ENCODE measurements around the gene PDCD1.
A peak's percentile ranks its signal among the peaks of the same experiment; 100 is the strongest.
"Not testable (repeated sequence)": the region's sequence is repeated elsewhere in the genome, so short reads cannot be mapped to it uniquely, and the experiment has no call there.

PDCD1 gene

DNA sequence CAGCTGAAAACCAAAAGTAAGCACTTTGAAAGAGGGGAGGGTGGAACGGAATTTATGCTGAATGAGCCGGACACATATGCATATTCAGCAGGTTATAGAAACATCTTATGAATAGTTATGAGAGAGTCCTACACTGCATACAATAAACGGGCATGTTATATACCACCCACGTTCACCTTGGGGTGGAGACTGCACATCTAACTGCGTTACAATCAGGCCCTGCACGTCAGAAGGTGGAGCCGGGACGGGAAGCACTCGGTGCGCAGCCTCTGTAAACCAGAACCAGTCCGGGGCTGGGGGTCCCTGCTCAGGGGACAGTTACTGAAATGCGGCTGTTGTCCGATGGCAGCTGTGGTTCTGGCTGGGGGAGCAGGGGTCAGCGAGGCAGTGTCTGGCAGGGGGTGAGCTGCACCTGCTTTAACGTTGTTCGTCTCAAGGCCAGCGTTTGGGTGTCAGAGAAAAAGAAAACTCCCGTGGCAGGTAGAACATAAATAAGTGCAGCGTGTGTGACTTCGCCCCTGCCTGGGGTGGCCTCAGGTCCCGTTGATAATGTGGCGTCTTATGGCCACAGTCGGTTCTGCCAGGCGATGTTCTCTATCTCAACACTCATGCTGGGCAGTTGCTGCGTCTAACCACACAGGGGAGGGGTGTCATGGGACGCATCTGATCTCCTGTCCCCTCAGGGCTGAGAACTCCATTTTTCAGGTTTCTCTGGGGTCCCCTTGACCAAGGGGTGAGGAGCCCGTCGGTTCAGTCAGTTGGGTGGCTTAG lies 24.8 kb downstream of the PDCD1 start:
- DNase-seq (ENCODE audit: low read depth) = not testable (repeated sequence)

DNA sequence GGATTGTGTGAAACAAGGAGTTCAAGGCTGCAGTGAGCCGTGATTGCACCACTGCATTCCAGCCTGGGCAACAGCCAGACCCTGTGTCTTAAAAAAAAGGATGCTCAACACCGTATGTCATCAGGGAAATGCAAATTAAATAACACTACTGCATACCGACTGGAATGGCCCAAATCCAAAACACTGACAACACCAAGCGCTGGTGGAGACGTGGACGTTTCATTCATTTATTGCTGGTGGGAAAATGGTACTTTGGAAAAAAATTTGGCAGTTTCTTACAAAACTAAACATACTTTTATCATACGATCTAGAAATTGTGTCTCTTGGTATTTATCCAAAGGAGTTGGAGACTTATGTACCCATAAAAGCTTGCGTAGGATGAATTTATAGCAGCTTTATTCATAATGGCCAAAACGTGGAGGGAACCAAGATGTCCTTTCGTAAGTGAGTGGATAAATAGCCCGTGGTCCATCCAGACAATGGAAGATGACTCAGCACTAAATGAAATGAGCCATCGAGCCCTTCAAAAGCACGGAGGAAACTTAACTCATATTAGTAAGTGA lies 25.5 kb downstream of the PDCD1 start:
- DNase-seq (ENCODE audit: low read depth) = peak; percentile 6

DNA sequence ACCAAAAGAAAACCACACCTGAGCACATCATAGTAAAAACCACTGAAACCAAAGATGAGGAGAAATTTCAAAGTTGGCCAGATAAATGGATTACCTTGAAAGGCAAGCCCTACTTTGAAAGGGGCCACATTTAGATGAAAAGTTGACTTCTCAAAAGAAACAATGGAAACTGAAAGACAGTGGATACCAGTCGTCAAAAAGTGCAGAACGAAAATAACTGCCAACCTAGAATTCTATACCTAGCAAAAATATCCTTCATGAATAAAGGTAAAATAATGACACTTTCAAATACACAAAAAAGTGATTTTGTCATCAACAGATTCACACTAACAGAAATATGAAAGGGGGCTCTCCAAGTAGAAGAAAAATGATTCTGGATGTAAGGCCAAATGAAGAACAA lies 31.3 kb downstream of the PDCD1 start:
- DNase-seq (ENCODE audit: low read depth) = no peak

- not testable (repeated sequence) for DNase-seq (ENCODE audit: low read depth)
Observed at GRCh38 chr2:241823531-241824437, 34.9 kb downstream of the PDCD1 start.

DNA sequence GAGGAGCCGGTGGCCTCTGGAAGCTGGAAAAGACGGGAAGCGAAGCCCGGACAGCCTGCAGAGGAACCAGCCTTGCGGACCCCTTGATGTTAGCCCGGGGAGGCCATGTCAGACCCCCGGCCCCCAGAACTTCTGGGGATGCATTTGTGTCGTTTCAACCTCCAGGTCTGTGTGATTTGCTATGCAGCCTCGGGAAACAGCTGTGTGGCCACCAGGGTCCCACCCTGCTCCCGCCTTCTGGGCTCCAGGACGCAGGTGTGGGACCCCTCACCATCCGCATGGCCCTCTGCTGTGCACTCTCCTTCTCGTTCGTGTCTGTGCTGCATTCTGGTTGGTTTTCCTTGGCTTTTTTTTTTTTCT lies 36.5 kb downstream of the PDCD1 start:
- no peak for DNase-seq (ENCODE audit: low read depth)

GRCh38 chr2:241821460-241822263 lies 37.0 kb downstream of the PDCD1 start:
- DNase-seq (ENCODE audit: low read depth) = no peak

DNA sequence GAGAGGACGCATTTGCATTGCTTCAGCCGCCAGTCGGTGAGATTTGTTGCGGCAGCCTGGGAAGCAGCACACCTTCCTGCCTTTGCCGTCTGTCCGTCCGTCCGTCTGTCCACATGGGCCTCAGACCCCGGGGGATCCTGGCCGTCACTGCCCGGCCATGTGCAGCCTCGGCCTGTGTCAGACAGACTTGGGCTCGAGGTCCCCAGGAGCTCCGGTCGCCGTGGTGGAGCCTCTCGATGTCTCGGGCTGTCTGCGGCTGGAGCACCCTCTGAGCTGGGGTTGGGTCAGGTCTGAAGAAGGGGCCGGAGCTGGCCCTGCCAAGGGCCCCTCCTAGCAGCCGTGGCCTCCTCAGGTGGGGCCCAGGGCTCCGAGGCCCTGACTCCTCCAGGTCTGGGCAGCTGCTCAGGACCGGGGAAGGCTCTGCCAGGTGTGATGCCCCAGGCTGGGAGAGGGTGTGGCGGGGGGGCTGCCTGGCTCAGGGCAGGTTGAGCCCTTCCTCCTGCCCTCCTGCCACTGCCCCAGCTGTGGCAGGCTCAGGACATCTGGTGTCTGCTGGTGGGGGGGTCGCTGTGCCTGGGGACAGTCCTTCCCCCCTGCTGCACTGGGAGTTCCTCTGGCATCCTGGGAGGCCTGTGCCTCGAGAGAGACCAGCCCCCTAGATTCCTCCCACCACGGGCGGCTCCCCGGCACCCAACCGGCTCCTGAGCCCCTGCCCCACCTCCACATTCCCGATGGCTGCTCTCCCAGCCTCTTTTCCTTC lies 37.9 kb downstream of the PDCD1 start:
- DNase-seq (ENCODE audit: low read depth) = no peak

DNA sequence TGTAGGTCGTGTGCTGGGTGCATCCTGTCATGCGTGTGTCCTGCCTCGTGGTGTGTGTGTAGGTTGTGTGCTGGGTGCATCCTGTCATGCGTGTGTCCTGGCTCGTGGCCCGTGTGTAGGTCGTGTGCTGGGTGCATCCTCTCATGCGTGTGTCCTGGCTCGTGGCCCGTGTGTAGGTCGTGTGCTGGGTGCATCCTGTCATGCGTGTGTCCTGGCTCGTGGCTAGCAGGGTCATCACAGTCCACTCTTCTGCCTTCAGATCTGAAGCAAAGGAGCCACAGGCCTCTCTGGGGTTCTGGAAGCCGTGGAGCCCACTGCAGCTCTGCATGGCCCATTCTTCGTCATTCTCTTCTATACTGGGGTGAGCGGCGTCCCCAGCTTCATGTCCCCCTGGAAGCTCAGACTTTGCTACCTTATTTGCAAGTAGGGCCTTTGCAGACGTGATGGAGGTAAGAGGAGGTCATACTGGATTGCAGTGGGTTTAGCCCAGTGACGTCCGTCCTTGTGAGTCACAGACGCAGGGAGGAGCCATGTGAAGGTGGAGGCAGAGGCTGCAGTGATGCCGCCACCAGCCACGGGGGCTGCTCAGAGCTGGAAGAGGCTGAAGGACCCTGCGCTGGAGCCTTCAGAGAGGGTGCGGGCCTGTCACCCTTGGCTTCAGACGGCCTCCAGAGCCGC lies 38.6 kb downstream of the PDCD1 start:
- not testable (repeated sequence) for DNase-seq (ENCODE audit: low read depth)

DNA sequence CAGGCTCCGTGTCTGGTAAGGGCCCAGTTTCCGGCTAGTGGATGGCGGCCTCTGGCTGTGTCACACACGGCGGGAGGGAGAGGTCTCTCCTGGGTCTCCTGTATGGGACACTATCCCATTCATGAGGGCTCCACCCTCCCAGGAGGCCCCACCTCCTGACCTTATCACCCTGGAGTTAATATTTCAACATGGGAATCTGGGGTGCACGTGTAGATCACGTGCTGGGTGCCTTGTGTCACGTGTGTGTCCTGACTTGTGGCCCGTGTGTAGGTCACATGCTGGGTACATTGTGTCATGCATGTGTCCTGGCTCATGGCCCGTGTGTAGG lies 39.8 kb downstream of the PDCD1 start:
- DNase-seq (ENCODE audit: low read depth) = no peak

DNA sequence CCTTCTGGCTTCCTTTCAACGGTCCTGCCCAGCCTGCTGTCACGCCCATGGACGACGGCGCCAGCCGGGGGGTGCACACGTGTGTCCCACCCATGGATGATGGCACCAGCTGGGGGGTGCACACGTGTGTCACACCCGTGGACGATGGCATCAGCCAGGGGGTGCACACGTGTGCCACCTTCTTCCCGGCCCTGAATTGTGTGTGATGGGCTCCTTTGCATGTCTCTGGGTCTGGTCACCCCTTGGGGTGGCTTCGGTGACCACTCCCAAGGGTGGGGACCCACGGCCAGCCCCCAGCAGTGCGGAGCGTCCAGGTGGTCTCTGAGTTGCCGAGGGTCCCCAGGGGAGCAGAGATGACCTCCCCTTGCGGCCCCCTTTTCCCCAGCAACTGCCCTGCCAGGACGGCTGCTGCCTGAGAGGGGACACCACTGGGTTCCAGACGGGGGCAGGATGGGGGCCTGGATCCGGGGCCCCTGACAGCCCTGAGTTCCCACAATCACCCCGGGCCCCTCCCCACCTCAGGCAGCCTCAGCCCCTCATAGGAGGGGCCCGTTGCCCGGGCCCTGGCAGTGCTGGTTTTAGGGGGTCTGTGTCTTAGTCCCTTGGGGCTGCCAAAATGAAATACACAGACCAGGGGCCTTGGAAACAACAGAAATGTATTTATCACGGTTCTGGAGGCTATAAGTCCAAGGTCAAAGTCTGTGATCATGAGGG lies 40.3 kb downstream of the PDCD1 start:
- no peak for DNase-seq (ENCODE audit: low read depth)

- DNase-seq (ENCODE audit: low read depth) = not testable (repeated sequence)
Observed at GRCh38 chr2:241817821-241818215, 40.9 kb downstream of the PDCD1 start.

DNA sequence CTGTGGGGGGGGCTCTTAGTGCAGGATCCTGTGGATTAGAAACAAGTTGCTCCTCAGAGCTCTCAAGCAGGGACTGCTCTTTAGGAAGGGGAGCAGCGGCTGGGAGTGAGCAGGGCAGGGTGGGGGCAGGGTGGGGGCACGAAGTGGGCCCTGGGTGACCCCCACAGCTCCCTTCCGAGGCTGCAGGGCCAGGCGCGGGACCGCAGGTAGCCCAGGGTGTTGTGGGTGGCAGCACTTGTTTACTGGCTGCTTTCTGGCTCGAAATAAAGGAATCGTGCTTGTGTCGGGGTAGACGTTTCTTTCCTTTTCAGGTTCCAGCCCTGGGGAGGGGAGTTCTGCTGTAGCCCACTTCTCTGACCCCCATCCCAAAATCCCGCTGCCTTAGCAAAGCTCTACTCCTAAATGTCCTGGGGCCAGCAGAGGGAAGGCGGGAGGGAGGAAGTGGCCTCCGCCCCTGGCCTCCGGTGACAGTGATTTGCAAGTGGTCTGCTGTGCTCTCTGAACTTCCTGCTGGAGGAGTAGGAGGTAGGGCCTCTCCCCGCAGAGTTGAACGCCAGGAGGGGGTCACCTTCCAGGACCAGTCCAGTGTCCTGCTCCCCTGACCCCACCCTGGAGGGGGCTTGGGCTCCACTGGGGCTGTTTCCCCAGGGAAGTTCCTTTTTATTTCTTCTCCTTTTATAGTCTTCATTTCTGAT lies 41.4 kb downstream of the PDCD1 start:
- no peak for DNase-seq (ENCODE audit: low read depth)

DNA sequence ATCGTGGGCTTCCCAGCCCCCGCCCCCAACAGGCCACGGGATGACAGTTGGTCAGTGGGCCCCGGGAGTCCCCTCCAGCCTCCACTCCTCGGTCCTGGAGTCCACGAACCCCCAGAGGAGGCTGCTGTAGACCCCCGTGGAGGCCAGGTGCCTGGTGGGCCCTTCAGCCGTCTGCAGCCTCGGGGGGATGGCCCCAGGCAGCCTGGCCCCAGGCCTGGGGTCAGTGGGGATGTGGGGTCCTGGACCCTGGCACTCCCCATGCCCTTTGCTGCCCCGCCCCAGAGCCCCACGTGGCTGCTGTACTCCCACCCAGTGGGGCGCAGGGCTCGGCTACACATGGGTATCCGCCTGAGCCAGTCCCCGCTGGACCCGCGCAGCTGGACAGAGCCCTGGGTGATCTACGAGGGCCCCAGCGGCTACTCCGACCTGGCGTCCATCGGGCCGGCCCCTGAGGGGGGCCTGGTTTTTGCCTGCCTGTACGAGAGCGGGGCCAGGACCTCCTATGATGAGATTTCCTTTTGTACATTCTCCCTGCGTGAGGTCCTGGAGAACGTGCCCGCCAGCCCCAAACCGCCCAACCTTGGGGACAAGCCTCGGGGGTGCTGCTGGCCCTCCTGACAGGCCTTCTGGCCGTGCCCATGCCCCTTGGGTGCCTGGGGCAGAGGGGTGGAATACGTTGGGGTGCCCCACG lies 42.1 kb downstream of the PDCD1 start:
- no peak for DNase-seq (ENCODE audit: low read depth)

GRCh38 chr2:241815477-241816430 lies 42.9 kb downstream of the PDCD1 start:
- DNase-seq (ENCODE audit: low read depth) = no peak

GRCh38 chr2:241814643-241815476 lies 43.8 kb downstream of the PDCD1 start:
- no peak for DNase-seq (ENCODE audit: low read depth)

GRCh38 chr2:241814393-241814642 lies 44.4 kb downstream of the PDCD1 start:
- no peak for DNase-seq (ENCODE audit: low read depth)

Measured in fibroblast of gingiva (primary cell).